ENCODE data around the gene PLAAT4.
"Not testable (repeated sequence)": the region's sequence is repeated elsewhere in the genome, so short reads cannot be mapped to it uniquely, and the experiment has no call there.

Gene PLAAT4

DNA sequence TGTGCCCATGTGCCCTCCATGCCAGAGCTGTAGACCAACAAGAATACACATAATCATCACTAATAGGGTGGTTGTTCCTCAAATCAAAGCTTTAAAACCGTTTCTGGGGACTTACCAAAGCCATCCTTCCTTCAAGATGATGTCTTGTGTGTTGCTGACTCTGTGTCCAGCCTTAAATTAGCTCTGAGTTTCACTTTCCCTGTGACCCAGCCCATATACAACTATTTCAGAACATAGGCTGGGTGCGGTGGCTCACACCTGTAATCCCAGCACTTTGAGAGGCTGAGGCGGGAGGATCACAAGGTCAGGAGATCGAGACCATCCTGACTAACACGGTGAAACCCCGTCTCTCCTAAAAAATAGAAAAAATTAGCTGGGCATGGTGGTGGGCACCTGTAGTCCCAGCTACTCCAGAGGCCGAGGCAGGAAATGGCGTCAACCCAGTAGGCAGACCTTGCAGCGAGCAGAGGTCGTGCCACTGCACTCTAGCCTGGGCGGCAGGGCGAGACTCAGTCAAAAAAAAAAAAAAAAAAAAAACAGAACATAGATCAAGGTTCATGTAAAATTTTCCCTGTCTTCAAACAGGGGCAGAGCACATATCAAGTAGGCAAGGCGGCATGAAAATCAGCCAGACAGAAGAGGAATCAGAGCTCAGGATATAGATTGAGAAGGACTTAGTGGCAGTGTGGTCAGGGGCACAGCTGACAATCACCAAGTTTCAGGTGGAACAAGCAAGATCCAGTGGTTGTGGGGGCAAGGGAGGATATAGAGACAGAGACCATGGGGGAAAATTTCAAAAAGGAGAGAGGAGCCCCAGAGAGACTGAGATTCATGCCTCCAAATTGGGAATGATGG is 26.8 kb downstream of the PLAAT4 start, which contains the start of gene PLAAT2:
PLAAT2 (minus strand) TSS at position 179 of the 855 bp plus-strand sequence; CDS start at position 124, 55 bp downstream.
- Histone ChIP-seq H3K4me3 (ENCODE audit: low read length) (no peak within 1 kb of the TSS), H3K27me3 (ENCODE audit: control insufficient read depth, insufficient read depth, low read length) (no peaks in the 10 kb centered on the region), H3K4me1 (ENCODE audit: control insufficient read depth, insufficient read depth, low read length) (peaks cover 27% of the 10 kb centered on the region), H3K9ac (ENCODE audit: low read depth, low read length) (no peak within 1 kb of the TSS), H3K9me3 (replicated peaks; ENCODE audit: low read length) (no peaks in the 10 kb centered on the region), H3K4me2 (ENCODE audit: low read length) (no peak within 1 kb of the TSS), H3K36me3 (ENCODE audit: insufficient read depth, low read length) (no peaks in the 10 kb centered on the region)

DNA sequence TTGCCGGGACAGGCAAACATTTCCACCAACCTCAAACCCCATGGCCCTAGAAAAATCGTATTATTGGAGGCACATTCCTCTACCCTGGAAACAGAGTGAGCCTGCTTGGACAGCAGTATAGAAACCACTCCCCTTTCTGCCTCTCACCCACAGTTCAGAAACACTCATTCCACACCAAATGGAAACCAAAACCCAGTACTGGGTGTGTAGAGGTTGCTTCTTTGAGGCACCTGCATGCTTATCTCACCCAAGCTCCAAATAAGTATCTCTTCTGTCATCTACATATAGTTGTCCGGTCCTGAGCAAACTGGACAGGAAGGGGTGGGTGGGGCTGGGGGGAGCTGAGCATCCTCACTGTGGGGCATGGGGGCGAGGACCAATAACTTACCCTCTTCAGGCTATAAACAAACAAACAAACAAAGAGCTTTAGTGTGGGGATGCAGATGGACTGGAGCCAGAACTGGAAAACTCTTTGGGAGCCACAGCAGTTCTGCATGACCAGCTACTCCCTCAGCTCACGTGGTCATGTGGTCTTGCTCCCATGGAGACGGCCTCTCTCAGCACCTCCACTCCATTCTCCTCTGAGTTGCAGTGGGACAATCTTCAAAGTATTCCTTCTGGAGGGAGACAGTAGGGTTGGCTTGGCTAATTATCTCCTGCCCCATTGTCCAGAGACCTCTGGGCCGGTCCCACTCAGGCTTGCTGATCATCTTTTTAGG is 27.6 kb downstream of the PLAAT4 start:
- no peaks in the 10 kb centered on the region for H3K9me3 ChIP-seq (replicated peaks; ENCODE audit: low read length)
- H3K4me2 ChIP-seq (ENCODE audit: low read length), result no peak overlapping the region
- no peak overlapping the region for H3K9ac ChIP-seq (ENCODE audit: low read depth, low read length)
- peaks cover 27% of the 10 kb centered on the region for H3K4me1 ChIP-seq (ENCODE audit: control insufficient read depth, insufficient read depth, low read length)
- H3K4me3 ChIP-seq (ENCODE audit: low read length), result no peak overlapping the region
- no peaks in the 10 kb centered on the region for H3K27me3 ChIP-seq (ENCODE audit: control insufficient read depth, insufficient read depth, low read length)
- no peaks in the 10 kb centered on the region for H3K36me3 ChIP-seq (ENCODE audit: insufficient read depth, low read length)

GRCh38 chr11:63564784-63565350 is 28.3 kb downstream of the PLAAT4 start:
- Histone ChIP-seq H3K4me1 (ENCODE audit: control insufficient read depth, insufficient read depth, low read length) (peaks cover 27% of the 10 kb centered on the region), H3K9ac (ENCODE audit: low read depth, low read length) (no peak overlapping the region), H3K36me3 (ENCODE audit: insufficient read depth, low read length) (no peaks in the 10 kb centered on the region), H3K4me3 (ENCODE audit: low read length) (no peak overlapping the region), H3K4me2 (ENCODE audit: low read length) (no peak overlapping the region), H3K27me3 (ENCODE audit: control insufficient read depth, insufficient read depth, low read length) (no peaks in the 10 kb centered on the region), H3K9me3 (replicated peaks; ENCODE audit: low read length) (no peaks in the 10 kb centered on the region)

DNA sequence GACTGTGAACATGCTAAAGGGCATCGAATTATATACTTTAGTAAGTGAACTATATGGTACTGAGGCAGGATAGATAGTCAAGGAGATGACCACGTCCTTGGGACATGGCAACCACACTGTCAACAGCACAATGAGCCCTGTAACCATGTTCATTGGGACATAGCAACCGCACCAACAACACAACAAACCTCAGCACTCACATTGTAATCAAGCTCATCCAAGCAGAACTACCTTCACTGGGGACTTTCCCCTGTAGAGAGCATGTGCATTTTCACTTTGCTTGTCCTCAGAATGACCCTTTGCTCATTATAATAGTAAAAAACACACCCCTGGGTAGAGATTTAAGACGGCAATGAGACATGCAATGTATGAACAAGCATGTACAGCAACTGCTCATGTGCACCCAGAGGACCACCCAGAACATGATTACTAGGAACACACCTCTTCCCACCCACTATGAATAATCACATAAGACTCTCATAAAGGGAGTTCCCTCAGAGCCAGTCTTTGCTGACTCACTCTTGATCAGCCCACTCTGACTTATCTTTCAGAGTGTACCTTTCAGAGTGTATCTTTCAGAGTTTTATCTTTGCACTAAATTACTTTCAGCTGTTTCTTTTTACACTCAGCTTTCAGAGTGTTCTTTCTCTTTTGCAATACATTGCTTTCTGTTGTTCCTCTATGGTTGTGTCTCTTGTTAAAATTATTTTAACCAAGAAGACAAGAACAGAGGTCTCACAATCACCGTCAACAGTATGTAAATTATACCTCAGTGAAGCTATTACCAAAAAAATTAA is 30.6 kb downstream of the PLAAT4 start:
- no peaks in the 10 kb centered on the region for H3K9me3 ChIP-seq (replicated peaks; ENCODE audit: low read length)
- peak overlapping the region; percentile 39 for H3K9ac ChIP-seq (ENCODE audit: low read depth, low read length)
- H3K4me1 ChIP-seq (ENCODE audit: control insufficient read depth, insufficient read depth, low read length), result peaks cover 18% of the 10 kb centered on the region
- no peaks in the 10 kb centered on the region for H3K36me3 ChIP-seq (ENCODE audit: insufficient read depth, low read length)
- H3K4me2 ChIP-seq (ENCODE audit: low read length), result peak overlapping the region; percentile 68
- peak overlapping the region; percentile 36 for H3K4me3 ChIP-seq (ENCODE audit: low read length)
- no peaks in the 10 kb centered on the region for H3K27me3 ChIP-seq (ENCODE audit: control insufficient read depth, insufficient read depth, low read length)

DNA sequence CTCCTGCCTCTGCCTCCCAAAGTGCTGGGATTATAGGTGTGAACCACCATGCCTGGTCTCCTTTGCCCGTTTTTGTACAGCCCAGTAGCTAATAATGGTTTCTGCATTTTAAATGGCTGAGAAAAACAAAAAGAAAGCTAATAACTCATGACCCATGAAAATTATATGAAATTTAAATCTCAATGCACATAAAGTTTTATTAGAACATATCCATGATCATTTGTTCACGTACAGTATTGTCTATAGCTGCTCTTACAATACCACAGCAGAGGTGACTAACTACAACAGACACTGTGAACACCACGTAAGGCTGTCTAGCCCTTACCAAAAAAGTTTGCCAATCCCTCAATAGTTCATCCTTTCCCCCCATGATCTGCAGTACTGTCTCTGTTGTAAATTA is 33.0 kb downstream of the PLAAT4 start:
- H3K4me2 ChIP-seq (ENCODE audit: low read length), result no peak overlapping the region
- no peaks in the 10 kb centered on the region for H3K9me3 ChIP-seq (replicated peaks; ENCODE audit: low read length)
- no peaks in the 10 kb centered on the region for H3K27me3 ChIP-seq (ENCODE audit: control insufficient read depth, insufficient read depth, low read length)
- H3K36me3 ChIP-seq (ENCODE audit: insufficient read depth, low read length), result no peaks in the 10 kb centered on the region
- H3K9ac ChIP-seq (ENCODE audit: low read depth, low read length), result no peak overlapping the region
- H3K4me3 ChIP-seq (ENCODE audit: low read length), result no peak overlapping the region
- H3K4me1 ChIP-seq (ENCODE audit: control insufficient read depth, insufficient read depth, low read length), result peaks cover 29% of the 10 kb centered on the region

DNA sequence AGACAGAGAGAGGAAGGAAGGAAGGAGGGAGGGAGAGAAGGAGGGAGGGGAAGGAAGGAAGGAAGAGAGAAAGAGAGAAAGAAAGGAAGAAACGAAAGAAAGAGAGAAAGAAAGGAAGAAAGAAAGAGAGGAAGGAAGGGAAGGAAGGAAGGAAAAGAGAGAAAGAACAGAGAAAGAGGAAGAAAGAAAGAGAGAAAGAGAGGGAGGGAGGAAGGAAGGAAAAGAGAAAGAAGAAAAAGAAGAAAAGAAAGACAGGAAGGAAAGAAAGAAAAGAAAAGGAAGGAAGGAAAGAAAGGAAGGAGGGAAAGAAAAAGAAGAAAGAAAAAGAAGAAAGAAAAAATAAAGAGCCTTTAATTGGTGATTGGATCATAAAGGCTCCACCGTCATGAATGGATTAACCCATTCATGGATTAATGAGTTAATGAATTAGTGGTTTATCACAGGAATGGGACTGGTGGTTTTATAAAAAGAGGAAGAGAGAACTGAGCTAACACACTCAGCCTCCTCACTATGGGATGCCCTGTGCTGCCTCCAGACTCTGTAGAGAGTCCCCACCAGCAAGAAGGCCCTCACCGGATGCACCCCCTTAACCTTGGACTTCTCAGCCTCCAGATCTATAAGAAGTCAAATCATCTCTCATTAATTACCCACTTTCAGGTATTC is 35.5 kb downstream of the PLAAT4 start:
- Histone ChIP-seq H3K4me3 (ENCODE audit: low read length) (no peak overlapping the region), H3K9me3 (replicated peaks; ENCODE audit: low read length) (no peaks in the 10 kb centered on the region), H3K4me1 (ENCODE audit: control insufficient read depth, insufficient read depth, low read length) (peaks cover 32% of the 10 kb centered on the region), H3K36me3 (ENCODE audit: insufficient read depth, low read length) (no peaks in the 10 kb centered on the region), H3K9ac (ENCODE audit: low read depth, low read length) (no peak overlapping the region), H3K27me3 (ENCODE audit: control insufficient read depth, insufficient read depth, low read length) (no peaks in the 10 kb centered on the region), H3K4me2 (ENCODE audit: low read length) (no peak overlapping the region)

DNA sequence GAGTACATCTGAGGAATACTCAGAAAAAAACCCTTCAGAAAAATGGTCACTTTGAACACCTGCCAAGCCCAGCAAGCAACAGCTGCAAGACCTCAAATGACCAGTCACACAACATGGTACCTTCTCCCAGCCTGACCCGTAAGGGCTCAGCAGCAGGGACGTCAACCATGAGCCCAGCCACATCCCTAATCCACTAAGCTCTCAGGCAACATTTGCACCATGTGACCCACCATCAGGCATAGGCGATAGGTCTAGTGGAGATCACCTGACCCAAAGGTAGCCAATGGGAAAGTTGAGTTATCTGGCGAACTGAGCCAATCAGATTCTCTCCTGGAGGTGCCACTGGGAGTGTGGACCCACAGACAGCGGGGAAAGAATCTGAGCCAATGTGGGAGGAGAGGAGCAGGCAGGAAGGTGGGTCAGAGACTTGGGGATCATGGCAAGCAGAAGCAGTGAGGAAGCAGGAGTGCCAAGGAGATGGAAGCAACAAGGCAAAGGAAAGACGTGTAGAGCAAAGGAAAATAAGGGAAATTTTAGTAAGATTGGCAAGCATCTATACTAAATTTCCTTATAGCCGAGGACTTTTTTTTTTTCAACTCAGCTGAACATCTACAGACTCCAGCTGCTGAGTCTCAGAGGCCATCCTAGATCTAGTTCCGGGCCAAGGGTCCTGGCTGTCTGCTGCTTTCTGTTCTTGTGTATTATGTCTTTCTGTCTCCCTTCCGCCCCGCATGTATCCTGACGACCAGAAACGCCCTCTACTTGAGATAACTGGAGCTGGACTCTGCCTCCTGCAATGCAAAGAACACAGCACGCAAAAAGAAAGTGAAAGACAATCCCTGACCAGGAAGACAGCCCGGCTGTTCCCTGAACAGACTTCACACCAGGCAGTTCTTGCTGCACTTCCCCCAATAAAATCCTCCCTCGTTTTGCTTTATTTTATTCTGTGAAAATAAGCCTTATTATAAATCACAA is 37.6 kb downstream of the PLAAT4 start:
- Histone ChIP-seq H3K9me3 (replicated peaks; ENCODE audit: low read length) (no peaks in the 10 kb centered on the region), H3K4me1 (ENCODE audit: control insufficient read depth, insufficient read depth, low read length) (peaks cover 19% of the 10 kb centered on the region), H3K4me2 (ENCODE audit: low read length) (peak overlapping the region; percentile 75), H3K4me3 (ENCODE audit: low read length) (peak overlapping the region; percentile 58), H3K27me3 (ENCODE audit: control insufficient read depth, insufficient read depth, low read length) (no peaks in the 10 kb centered on the region), H3K36me3 (ENCODE audit: insufficient read depth, low read length) (no peaks in the 10 kb centered on the region), H3K9ac (ENCODE audit: low read depth, low read length) (peak overlapping the region; percentile 41)

DNA sequence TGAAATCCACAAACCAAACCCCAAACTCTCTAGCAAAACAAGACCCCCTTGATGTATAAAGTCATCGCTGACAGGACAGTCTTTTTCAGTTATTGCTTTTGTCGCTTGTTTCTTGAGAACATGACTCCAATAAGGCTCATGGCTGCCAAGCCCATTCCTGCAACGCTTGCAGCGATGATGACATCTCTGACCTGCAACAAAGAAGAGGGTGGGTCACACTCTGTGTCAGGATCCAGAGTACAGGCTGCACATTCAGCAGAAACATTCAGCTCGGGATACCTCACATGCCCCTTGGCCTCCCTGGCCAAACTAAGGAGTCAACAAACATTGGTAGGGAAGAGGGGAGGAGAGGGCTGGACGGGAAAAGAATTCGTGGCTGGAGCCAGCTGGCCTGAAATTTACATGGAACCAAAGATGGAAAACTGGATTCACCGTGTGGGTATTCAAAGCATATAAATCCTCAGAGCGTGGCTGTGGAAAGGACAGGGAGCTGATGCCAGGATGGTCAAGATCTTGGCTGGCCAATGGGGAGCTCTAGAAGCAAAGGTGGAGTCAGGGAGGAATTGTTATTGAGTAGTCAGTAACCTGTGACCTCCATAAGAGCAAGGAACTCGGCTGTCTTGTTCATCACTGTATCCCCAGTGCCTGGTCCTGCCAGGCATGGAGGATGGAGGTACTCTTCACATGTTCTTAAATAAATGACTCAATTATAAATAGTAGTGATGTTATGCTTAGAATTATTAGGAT is 38.4 kb downstream of the PLAAT4 start:
- Histone ChIP-seq H3K4me3 (ENCODE audit: low read length) (peak overlapping the region; percentile 58), H3K9me3 (replicated peaks; ENCODE audit: low read length) (no peaks in the 10 kb centered on the region), H3K36me3 (ENCODE audit: insufficient read depth, low read length) (no peaks in the 10 kb centered on the region), H3K9ac (ENCODE audit: low read depth, low read length) (peak overlapping the region; percentile 41), H3K27me3 (ENCODE audit: control insufficient read depth, insufficient read depth, low read length) (no peaks in the 10 kb centered on the region), H3K4me1 (ENCODE audit: control insufficient read depth, insufficient read depth, low read length) (peaks cover 19% of the 10 kb centered on the region), H3K4me2 (ENCODE audit: low read length) (peak overlapping the region; percentile 75)

- H3K4me1 ChIP-seq (ENCODE audit: control insufficient read depth, insufficient read depth, low read length), result peaks cover 16% of the 10 kb centered on the region
- H3K36me3 ChIP-seq (ENCODE audit: insufficient read depth, low read length); H3K27me3 ChIP-seq (ENCODE audit: control insufficient read depth, insufficient read depth, low read length); H3K9ac ChIP-seq (ENCODE audit: low read depth, low read length); H3K4me3 ChIP-seq (ENCODE audit: low read length); H3K9me3 ChIP-seq (replicated peaks; ENCODE audit: low read length); H3K4me2 ChIP-seq (ENCODE audit: low read length): not testable (repeated sequence)
Observed at GRCh38 chr11:63578882-63579281, 42.3 kb downstream of the PLAAT4 start.

Measured in skeletal muscle satellite cell (primary cell).